GM18526 (cell line): ENCODE data around the gene NCAM2.

Source experiments
- POLR2A ChIP-seq: IDR thresholded peaks from 3 replicates; pipeline ENCODE4 v1.6.1; 2011; ENCODE audit not compliant: insufficient read length; ENCODE audit errors: extremely low read depth

Gene NCAM2

DNA sequence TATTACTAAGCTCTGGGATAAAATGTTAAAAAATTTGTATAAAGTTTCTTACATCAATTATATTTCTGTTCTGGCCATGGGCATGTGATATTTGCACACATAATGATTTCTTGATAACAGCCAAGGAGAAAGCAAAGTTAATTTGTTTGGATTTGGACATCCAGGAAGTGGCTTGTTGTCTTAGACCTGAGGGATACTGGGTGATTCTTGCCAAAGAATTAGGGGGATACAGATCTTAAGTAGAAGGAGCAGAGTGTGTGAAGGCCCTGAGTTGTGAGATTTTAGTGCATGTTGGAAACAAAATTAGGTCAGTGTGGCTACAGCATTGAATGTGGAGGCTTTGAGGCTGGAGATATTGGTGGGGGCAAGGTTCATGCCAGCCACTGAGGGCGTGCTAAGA is 65.6 kb downstream of the NCAM2 start:
- TF ChIP-seq POLR2A, result no peak

DNA sequence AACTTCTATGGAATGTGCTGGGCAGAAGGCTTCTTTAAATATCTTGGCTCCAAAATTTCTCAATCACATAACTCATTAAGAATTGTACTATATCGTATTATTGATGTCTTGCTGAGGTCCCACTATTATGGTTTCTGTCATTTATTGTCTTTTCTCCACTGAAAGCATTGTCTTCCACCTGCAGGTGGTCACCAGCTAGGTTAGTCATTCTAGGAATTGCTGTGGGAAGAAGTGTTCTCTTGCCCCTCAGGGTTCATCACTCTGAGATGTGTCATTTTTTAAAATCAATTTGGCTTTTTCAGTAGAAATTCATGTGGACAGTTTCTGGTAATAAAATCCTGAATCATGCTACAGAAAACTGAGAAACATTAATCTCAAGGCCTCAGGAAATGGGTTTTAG is 66.1 kb downstream of the NCAM2 start:
- TF ChIP-seq POLR2A, result no peak

DNA sequence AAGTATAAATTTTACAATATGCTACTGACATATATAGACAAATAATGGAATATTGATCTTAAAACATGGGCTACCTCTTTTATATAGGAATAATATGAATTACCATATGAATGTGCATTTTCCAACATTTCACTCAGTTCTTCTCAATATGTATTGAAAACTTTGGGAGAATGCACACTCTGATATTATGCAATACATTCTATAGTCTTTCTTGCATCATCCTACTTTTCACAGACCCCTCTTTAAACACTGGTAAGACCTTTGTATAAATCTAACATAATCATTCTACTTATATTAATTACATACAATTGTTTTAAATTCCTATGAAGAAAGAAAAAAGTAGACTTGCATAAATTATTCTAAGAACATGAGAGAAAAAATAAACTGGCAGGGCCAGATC is 69.2 kb downstream of the NCAM2 start:
- no peak for TF ChIP-seq POLR2A

DNA sequence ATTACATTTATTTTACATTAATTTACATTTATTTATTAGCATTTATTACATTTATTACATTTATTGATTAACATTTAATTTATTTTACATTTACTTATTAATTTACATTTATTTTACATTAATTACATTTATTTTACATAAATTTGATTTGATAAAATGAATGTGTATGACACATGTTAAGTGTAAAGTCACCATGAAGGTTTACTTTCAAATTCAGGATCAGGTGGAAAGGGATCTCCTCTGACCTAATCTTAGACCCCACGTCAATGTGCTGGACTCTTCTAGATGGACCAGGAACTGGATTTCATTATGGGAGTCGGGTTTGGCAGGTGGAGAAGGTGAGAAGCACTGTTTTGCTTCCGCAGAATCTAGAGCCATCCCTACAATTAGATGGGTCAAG is 76.1 kb downstream of the NCAM2 start:
- no peak for TF ChIP-seq POLR2A

DNA sequence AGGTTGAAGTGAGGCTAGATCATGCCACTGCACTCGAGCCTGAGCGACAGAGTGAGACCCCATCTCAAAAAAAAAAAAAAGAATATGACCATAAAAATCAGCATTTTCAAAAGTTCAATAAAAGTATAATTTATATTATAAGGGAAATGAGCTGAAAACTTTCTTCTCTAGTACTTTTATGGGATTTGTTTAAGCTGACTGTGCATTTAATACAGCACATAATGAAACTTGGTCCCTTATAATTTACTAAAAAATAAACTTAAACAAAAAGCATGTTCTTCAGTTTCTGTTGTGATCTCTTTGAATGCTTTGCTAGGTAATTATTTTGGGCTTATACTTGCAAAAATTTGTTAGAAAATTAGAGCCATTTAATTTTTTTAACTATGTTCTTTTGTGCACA is 77.8 kb downstream of the NCAM2 start:
- TF ChIP-seq POLR2A, result no peak

DNA sequence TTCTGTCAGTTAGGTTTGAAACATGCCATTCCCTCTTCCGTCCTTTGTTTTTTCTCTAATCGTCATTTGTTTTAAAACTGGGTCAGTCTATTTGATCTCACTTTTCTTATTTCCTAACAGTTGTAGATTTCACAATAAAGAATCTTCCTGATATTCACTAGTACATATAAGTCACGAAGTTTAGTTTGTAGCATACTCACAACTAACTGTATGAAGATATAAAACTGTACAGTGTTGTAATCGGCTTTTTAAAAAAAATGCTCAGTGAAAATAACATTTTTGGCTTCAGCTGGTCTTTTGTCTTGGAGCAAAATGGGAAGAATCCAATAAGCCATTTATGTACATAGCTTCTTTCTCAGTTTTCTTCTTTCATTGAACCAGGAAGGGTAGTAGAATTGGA is 78.3 kb downstream of the NCAM2 start:
- no peak for TF ChIP-seq POLR2A

DNA sequence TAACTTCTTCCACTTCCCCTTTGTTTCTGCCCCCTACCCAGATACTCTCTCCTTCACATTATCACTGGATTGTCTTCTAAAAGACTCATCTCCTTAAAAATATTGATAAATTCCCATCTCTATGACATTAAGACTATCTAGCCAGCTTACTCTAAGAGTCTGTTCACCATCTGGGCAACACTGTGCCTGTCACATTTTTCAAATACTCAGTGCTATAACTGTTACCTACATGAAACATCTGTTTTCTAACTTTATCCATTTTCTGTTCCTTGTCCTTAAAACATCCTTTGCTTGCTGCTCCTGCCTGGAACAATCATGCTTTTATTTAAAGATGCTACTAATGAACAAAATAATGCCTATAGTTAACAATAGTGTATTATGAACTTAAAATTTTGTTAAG is 81.4 kb downstream of the NCAM2 start:
- TF ChIP-seq POLR2A, result no peak

DNA sequence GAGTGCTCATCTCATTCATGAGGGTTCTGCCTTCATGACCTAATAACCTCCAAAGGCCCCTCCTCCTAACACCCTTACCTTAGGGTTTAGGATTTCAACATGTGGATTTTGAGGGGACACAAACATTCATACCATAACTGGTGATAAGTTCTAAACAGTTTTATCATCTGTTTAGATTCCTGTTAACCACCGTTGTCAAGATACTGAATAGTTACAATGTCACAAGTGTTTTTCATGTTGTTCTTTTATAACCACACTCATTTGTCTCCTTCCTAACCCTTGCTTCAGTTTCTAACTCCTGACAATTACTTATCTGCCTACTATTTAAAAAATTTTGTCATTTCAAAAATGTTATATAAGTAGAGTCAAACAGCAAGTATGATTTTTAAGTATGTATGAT is 86.0 kb downstream of the NCAM2 start:
- TF ChIP-seq POLR2A, result no peak

DNA sequence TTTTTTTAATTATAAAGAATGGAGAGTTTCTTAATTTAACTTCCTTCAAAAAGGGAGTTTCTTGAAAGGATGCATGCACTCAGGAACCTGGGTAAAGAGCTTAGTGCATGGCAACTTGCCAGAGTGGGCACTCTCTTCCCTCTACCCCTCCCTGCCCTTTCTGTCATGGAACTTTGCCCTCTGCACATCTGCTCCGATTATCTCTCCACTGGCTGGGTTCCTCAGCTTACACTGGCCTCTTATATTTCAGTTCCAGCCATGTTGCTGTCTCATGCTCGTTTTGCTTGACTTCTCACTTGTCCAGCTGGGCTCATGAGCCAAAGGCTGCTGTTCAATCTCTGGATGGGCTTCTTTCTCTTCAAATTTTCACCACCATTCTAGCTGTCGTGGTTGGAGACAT is 87.0 kb downstream of the NCAM2 start:
- TF ChIP-seq POLR2A, result no peak

DNA sequence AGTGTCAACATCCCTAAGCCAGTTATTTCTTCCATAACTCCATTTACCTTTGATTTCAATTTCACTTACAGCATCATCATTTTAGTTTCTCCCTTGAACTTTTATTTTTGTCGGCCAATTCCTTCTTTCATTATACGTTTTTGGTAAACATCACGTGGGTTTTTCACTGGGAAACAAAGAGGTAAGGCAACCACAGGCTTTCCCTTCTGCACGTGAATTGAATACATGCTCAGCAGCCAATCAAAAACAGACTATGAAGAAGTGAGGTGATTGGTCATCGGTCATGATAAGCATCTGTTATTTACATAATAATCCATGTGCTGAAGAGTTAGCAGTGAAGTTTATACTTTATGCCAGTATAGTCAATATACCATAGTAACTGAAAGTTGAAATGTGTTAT is 98.7 kb downstream of the NCAM2 start:
- no peak for TF ChIP-seq POLR2A

DNA sequence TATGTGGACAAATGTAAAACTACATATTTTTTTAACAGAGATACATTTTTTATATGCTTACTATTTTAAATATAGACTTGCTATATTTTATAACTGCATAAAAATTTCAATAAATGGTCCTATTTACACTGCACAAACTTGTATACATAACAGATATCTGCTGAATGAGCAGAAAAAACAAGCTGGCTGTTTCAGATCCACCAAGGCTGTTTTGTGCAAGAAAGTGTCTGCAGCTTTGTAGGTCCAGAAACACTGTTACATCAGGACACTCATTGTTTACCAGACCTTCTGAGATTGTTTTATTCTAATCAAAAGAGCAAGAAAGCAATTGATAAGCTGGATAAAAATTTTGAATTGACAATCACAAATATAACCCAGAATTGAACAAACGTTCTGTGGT is 99.3 kb downstream of the NCAM2 start:
- no peak for TF ChIP-seq POLR2A

DNA sequence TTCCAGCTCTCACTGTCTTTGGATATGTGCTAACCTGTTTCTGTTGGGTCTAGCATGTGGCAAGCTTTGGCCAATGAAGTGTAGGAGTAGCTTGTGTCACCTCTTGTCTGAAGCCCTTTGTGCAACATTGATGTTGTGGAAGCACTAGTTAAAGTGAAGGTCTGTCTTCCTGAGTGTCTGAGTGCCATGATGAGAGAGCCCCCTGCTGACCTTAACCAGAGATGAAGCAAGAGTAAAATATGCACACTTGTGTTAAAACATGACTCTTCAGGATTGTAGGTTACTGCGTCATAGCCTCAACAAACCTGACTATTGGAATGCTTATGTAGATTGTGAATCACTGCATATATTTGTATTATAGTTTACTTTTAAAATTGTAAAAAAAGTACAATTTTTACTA is 103.7 kb downstream of the NCAM2 start:
- no peak for TF ChIP-seq POLR2A

DNA sequence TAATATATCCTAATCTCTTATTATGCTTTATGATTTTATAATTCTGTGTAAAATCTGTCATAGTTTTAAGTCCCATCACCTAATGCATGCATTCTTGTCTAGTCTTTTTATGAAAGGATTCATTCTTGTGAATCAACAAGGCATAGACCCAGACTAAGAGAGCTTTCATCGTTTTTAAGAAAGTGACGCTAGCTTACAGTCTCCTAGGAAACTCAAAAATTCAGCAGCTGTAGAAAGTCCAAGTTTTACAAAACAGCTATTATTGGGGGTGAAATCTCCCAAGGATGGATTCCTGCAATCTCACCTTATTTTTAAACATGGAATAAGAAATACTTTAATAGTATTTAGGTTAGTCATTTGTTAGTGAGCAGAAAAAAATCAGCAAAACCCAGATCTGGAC is 104.7 kb downstream of the NCAM2 start:
- TF ChIP-seq POLR2A, result no peak

DNA sequence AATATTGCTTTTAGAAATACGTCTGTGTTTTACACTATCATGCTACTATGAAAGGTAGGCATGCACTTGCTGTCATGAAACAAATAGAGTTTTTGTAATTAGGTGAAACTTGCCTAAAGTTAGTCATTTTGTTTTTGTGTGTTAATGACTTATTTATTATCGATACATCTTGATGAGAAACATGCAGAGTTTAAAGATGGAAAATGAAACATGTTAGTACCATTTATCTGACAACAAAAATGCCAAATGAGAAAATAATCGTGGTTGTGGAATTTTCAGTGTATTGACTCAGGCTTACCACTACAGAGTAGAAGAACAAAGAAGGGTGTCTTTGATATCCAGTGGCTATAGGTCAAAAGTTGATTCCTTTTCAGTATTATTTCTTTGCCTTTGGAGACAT is 105.5 kb downstream of the NCAM2 start:
- TF ChIP-seq POLR2A, result no peak

DNA sequence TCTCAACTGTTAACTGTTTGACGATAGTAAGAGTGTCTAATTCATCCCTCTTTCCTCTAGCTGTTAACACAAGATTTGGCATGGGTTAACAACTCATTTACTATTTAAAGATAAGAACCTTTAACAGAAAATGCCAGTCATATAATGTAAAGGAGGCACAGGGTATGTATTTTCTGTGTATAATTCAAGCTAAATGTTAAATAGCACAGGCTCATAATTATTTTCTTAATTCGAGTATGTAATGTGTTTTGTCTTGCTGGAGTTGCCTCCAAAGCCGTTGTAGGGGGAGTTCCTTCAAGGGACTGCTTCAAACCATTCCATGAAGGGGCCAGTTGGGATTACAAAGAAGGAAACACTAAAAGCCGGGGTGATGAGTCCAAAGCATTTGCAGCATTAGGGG is 111.5 kb downstream of the NCAM2 start:
- no peak for TF ChIP-seq POLR2A

DNA sequence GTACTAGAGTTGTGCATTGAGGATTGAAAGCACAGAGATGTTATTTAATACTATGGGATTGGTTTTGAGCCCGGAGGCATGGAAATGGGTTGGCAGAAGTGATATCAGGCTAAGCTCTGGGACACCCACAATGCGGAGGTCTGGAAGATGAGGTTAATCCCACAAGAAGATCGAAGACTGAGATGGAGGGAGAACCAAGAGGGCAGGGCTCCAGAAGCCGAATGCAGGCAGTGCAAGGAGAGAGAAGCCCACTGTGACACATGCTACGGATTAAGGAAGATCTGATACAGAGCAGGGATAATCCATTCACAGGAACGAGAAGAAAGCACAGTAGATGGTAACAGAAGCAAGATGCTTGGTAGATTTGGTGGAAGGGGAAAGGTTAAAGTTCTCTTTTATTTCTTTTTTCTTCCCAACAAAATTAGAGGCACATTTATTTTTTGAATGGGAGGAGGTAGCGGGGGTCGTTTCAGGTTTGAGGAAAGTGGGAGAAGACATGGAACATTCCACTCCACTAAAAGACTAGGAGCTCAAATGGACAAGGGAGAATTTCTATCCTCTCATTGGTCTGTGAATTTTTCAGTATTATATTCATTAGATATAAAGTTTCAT is 113.2 kb downstream of the NCAM2 start:
- TF ChIP-seq POLR2A, result no peak

DNA sequence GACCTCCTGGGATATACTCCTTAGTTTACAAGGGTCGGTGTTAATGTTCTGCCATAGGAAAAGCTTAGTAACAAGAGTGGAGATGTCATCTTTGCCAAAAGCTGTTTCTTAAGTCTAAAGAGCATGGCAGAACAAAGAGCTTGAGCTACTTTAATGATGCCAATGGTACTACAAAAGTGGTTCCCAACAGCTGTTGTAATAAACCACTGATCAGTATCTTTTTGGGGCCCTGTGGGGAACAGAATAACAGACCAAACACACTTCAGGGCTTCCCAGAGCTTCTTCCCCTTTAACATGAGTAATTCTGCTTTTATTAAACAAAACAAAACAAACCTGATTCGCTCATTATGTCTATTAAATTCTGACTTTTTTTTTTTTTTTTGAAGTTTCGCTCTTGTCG is 116.3 kb downstream of the NCAM2 start:
- TF ChIP-seq POLR2A, result no peak

DNA sequence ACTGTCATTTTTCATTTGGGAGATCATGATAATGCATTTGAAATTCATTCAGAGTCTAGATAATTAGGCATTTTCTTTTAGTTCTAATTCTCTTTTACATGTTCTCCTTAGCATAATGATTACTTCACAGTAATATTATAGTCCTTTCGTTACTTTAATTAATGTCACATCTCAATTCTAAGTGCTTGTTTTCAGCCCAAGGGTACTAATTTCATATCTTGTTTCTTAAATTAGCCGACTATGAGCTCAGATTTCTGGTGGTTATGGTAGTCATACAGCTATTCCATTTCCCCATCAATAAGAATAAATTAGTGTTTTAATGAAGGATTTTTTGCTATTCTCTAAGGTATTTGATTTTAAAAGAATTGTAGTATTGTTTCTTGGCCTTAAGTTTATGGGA is 120.9 kb downstream of the NCAM2 start:
- TF ChIP-seq POLR2A, result no peak

DNA sequence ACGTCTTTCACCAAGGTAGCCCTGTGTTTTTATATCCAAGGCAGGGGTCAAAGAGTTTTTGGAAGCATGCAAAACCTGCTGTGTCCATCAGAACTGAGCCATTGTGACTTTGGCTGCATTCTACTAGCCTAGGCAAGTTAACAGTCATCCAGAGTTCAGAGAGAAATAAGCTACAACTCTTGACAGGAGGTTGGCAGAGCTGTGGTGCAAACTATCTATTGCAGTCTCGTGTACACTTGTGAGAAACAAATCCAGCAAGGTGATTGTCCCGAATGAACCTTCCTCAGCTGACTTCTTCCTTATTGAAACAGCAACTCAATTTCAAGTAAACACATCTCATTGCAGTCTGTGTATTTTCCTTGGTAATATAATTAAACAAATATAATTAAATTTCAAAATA is 124.5 kb downstream of the NCAM2 start:
- no peak for TF ChIP-seq POLR2A

DNA sequence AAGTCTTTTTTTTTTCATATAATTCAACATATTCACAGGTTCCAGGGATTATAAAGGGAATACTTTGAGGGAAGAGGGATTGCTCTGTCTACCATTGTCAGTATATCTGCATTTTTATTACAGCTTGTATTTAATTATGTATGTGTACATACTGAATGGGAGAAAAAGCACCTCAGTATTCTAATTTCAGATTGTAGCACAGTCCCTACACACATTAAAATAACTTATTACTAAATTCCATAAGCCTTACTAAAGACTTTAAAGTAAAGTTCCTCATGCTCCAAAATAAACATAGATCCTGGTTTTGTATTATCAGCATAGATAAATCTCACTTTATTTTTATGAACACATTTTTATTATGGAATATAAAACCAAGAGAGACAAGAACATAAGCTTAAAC is 134.2 kb downstream of the NCAM2 start:
- TF ChIP-seq POLR2A, result no peak
